Natural killer cell (primary cell): ENCODE results near the gene KRTAP4-8. TPM values are rescaled to one million over a fixed set of nuclear protein-coding genes. Genes with fewer than 3 reads are reported as not detected.
"Not testable (repeated sequence)": the region's sequence is repeated elsewhere in the genome, so short reads cannot be mapped to it uniquely, and the experiment has no call there.

Experiments used
- ATAC-seq, 3 donors: fragments of 150-1000 bp in 2 of 3; fragments of 200-7000 bp in 1 of 3; cut with Tn5 transposase; 1 replicate in 1 of 3; 2 replicates in 2 of 3; pipeline ENCODE4 v1.10.0; 2021; ENCODE audit warnings: mild to moderate bottlenecking in 2 of 3, moderate library complexity in 2 of 3
- DNase-seq, 2 donors: peaks; one replicate each; pipeline versions ENCODE4 v3.0.0 to v3.0.0-alpha.2; 2013 to 2021; ENCODE audit warnings: mixed read lengths in 1 of 2
- H3K27ac ChIP-seq: one replicate; pipeline ENCODE4 v1.5.1; 2013; ENCODE audit warnings: mild to moderate bottlenecking, low read length
- H3K27me3 ChIP-seq: one replicate; pipeline ENCODE4 v1.6.1; 2013; ENCODE audit warnings: low read length; ENCODE audit not compliant: control insufficient read depth, insufficient read depth
- H3K36me3 ChIP-seq: one replicate; pipeline ENCODE4 v1.6.1; 2013; ENCODE audit warnings: low read length; ENCODE audit not compliant: control insufficient read depth, insufficient read depth
- H3K4me1 ChIP-seq: one replicate; pipeline ENCODE4 v1.6.1; 2013; ENCODE audit warnings: low read length; ENCODE audit not compliant: control insufficient read depth, insufficient read depth
- H3K4me3 ChIP-seq: one replicate; pipeline ENCODE4 v1.5.1; 2013; ENCODE audit warnings: low read length
- H3K9me3 ChIP-seq: one replicate; pipeline ENCODE4 v1.6.1; 2013; ENCODE audit warnings: low read length; ENCODE audit not compliant: control insufficient read depth, insufficient read depth
- H3K27ac Mint-ChIP-seq, 2 donors: one replicate each; pipeline ENCODE4 v1.8.0; 2022; ENCODE audit warnings: mild to moderate bottlenecking in 2 of 2, mixed read lengths in 2 of 2, moderate library complexity in 1 of 2
- H3K27me3 Mint-ChIP-seq, 2 donors: one replicate each; pipeline ENCODE4 v1.8.0; 2022; ENCODE audit warnings: low read depth in 2 of 2, mixed read lengths in 2 of 2
- H3K36me3 Mint-ChIP-seq: one replicate; pipeline ENCODE4 v1.8.0; 2022; ENCODE audit warnings: mixed read lengths
- H3K4me1 Mint-ChIP-seq, 2 donors: one replicate each; pipeline ENCODE4 v1.8.0; 2022; ENCODE audit warnings: mixed read lengths in 2 of 2
- H3K4me3 Mint-ChIP-seq: one replicate; pipeline ENCODE4 v1.8.0; 2022; ENCODE audit warnings: mild to moderate bottlenecking, moderate library complexity, mixed read lengths
- H3K9me3 Mint-ChIP-seq, 2 donors: one replicate each; pipeline ENCODE4 v1.8.0; 2022; ENCODE audit warnings: mixed read lengths in 2 of 2
- CTCF ChIP-seq: fragments of 200-600 bp; IDR thresholded peaks from one replicate; pipeline ENCODE4 v1.8.0; 2022; ENCODE audit warnings: antibody characterized with exemption
- WGBS: methylation state at CpG from one replicate; pipeline ENCODE4 v1.1.7; 2013; ENCODE audit warnings: missing lambda C conversion rate; ENCODE audit not compliant: insufficient coverage; 5-methylcytosine and 5-hydroxymethylcytosine counted together
- intact Hi-C: fragments of 100-400 bp; cut with micrococcal nuclease; formaldehyde crosslinking; loops from one replicate; pipeline ENCODE4 v1.14.2; 2022
- total RNA-seq, 4 donors: library from RNA; stranded (reverse); fragments of 120-200 nt in 1 of 4; gene quantifications; one replicate each; pipeline versions ENCODE4 v1.2.3 to v1.2.4, GENCODE V29; 2013 to 2022

The KRTAP4-8 gene
- total RNA-seq, 3 donors from 2014 or later (not counting 1 experiment from before 2014, with no cell fraction given) = not detected

GRCh38 chr17:41121742-41122141, 23.8 kb upstream of the KRTAP4-8 start:
- Mint-ChIP-seq H3K4me1 (peaks cover 11 to 14% of the 10 kb centered on the region in 2 donors), H3K27ac (no peak overlapping the region), H3K9me3 (no peaks in the 10 kb centered on the region), H3K4me3 (no peak overlapping the region), H3K27me3 (peaks cover 26 to 56% of the 10 kb centered on the region in 2 donors), H3K36me3 (no peaks in the 10 kb centered on the region)
- ATAC-seq = no peak
- no peaks in the 10 kb centered on the region for H3K36me3 ChIP-seq
- peaks cover 6% of the 10 kb centered on the region for H3K27me3 ChIP-seq
- no peak overlapping the region for H3K27ac ChIP-seq
- 98% methylated on average over 2 of the region's 2 CpGs for WGBS
- no peaks in the 10 kb centered on the region for H3K9me3 ChIP-seq
- no peak for TF ChIP-seq CTCF
- no peak overlapping the region for H3K4me3 ChIP-seq
- DNase-seq = no peak
- intact Hi-C loops = no loop called here
- H3K4me1 ChIP-seq = peaks cover 18% of the 10 kb centered on the region

- WGBS = 31% methylated on average over 6 of the region's 11 CpGs
Observed at GRCh38 chr17:41119696-41120690, 22.1 kb upstream of the KRTAP4-8 start.

GRCh38 chr17:41118721-41119120, 20.8 kb upstream of the KRTAP4-8 start:
- Mint-ChIP-seq H3K9me3 (no peaks in the 10 kb centered on the region), H3K27me3 (peaks cover 23 to 63% of the 10 kb centered on the region in 2 donors), H3K4me1 (peaks cover 11 to 14% of the 10 kb centered on the region in 2 donors), H3K36me3 (no peaks in the 10 kb centered on the region), H3K27ac (no peak overlapping the region), H3K4me3 (no peak overlapping the region)
- H3K36me3 ChIP-seq = no peaks in the 10 kb centered on the region
- WGBS = 100% methylated on average over 2 of the region's 4 CpGs
- intact Hi-C loops = no loop called here
- no peak overlapping the region for H3K4me3 ChIP-seq
- DNase-seq (no peak), ATAC-seq (no peak)
- no peak overlapping the region for H3K27ac ChIP-seq
- no peak for TF ChIP-seq CTCF
- H3K4me1 ChIP-seq = peaks cover 7% of the 10 kb centered on the region
- no peaks in the 10 kb centered on the region for H3K9me3 ChIP-seq
- H3K27me3 ChIP-seq = no peaks in the 10 kb centered on the region

More at GRCh38 chr17:41119696-41120690, 22.1 kb upstream of the KRTAP4-8 start:
- not testable (repeated sequence) for H3K4me3 ChIP-seq, H3K4me1 ChIP-seq, H3K9me3 ChIP-seq, H3K36me3 Mint-ChIP-seq, H3K27ac Mint-ChIP-seq, H3K36me3 ChIP-seq, H3K27me3 ChIP-seq, H3K9me3 Mint-ChIP-seq, H3K4me3 Mint-ChIP-seq
- H3K27ac ChIP-seq = peak overlapping the region; percentile 74
- peak in 1 of 3 donors; percentile 33 for ATAC-seq
- Mint-ChIP-seq H3K27me3 (peaks cover 23 to 66% of the 10 kb centered on the region in 2 donors), H3K4me1 (peaks cover 11 to 14% of the 10 kb centered on the region in 2 donors)
- peak in 1 of 2 donors; percentile 36 for DNase-seq
- intact Hi-C loops = loop anchor here (1.0 kb wide), 1 partner anchor 22 kb away; the partner anchor contains the start of gene KRTAP4-8

- 82% methylated on average over 10 of the region's 10 CpGs for WGBS
- H3K36me3 ChIP-seq, ATAC-seq, intact Hi-C loops, H3K4me3 Mint-ChIP-seq, H3K9me3 Mint-ChIP-seq, H3K27me3 ChIP-seq, H3K27ac ChIP-seq, H3K27ac Mint-ChIP-seq, DNase-seq, H3K4me3 ChIP-seq, H3K4me1 ChIP-seq, H3K36me3 Mint-ChIP-seq, H3K9me3 ChIP-seq: not testable (repeated sequence)
- Mint-ChIP-seq H3K27me3 (peaks cover 18 to 57% of the 10 kb centered on the region in 2 donors), H3K4me1 (peaks cover 9 to 11% of the 10 kb centered on the region in 2 donors)
Observed at GRCh38 chr17:41117846-41118386, 20.0 kb upstream of the KRTAP4-8 start, which contains the start of gene KRTAP4-11. Gene KRTAP4-11 (minus strand): TSS chr17:41118373. CDS start chr17:41118315, 58 bp downstream.
